GM18511 (cell line): ENCODE data around the gene MEF2D.
A peak's percentile ranks its signal among the peaks of the same experiment; 100 is the strongest.

Experiments used
- ATAC-seq: cut with Tn5 transposase; IDR thresholded peaks from one replicate; pipeline ENCODE4 v1.9.1; 2021; ENCODE audit warnings: mild to moderate bottlenecking, moderate library complexity; ENCODE audit not compliant: unreplicated experiment

Gene MEF2D

GRCh38 chr1:156489166-156489934 lies 11.2 kb downstream of the MEF2D start:
- ATAC-seq = peak; percentile 32

- peak; percentile 75 for ATAC-seq
These were observed 11.9 kb downstream of the MEF2D start for GRCh38 chr1:156488566-156489165.

- ATAC-seq = peak; percentile 38
These were observed 12.7 kb downstream of the MEF2D start for GRCh38 chr1:156487862-156488261.

GRCh38 chr1:156486421-156487344 lies 13.9 kb downstream of the MEF2D start:
- no peak for ATAC-seq

- ATAC-seq = no peak
These were observed 14.6 kb downstream of the MEF2D start for GRCh38 chr1:156485984-156486383.

GRCh38 chr1:156484480-156485058 lies 16.0 kb downstream of the MEF2D start:
- ATAC-seq = no peak

- no peak for ATAC-seq
These were observed 17.2 kb downstream of the MEF2D start for GRCh38 chr1:156483397-156483796.

- ATAC-seq = no peak
These were observed 18.3 kb downstream of the MEF2D start for GRCh38 chr1:156482276-156482675.

GRCh38 chr1:156481527-156481926 lies 19.0 kb downstream of the MEF2D start:
- no peak for ATAC-seq

- ATAC-seq = peak; percentile 60
These were observed 20.0 kb downstream of the MEF2D start for GRCh38 chr1:156480411-156481192.

- ATAC-seq = no peak
These were observed 20.6 kb downstream of the MEF2D start for GRCh38 chr1:156480016-156480370.

GRCh38 chr1:156479093-156480015 lies 21.2 kb downstream of the MEF2D start:
- ATAC-seq = no peak

- ATAC-seq = no peak
These were observed 22.3 kb downstream of the MEF2D start for GRCh38 chr1:156478250-156478627.

- no peak for ATAC-seq
These were observed 22.9 kb downstream of the MEF2D start for GRCh38 chr1:156477526-156478249.

GRCh38 chr1:156476501-156477298 lies 23.9 kb downstream of the MEF2D start:
- no peak for ATAC-seq

- ATAC-seq = no peak
These were observed 24.7 kb downstream of the MEF2D start for GRCh38 chr1:156475568-156476500.

- ATAC-seq = no peak
These were observed 25.6 kb downstream of the MEF2D start for GRCh38 chr1:156474966-156475365.
